Measurements from ENCODE around the gene SURF1.

Gene SURF1

DNA sequence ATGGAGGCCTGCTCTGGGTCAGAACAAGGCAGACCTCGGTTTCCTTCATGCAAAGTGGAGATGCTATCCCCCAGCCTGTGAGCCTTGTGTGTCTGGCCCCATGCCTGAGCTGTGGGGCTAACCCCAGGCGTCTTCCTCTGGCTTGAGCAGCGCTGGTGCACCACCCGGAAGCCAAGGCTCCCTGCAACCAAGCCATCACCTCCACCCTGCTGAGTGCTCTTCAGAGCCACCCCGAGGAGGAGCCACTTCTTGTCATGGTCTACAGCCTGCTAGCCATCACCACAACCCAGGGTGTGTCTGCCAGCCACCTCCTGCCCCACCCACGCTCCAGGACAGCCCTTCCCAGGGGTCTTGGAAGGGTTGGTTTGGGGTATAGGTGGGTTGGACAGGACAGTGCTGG, 45.3 kb upstream of the SURF1 start:
- Histone ChIP-seq H3K79me1 (ENCODE audit: low read length) (no peaks in the 10 kb centered on the region), H2BK5ac (ENCODE audit: low read length) (no peak overlapping the region), H3K4me2 (ENCODE audit: low read length) (no peak overlapping the region), H4K5ac (ENCODE audit: low read length) (no peak overlapping the region), H3K9ac (ENCODE audit: low read length) (no peak overlapping the region), H4K8ac (ENCODE audit: low read depth, low read length) (no peak overlapping the region), H3K27me3 (ENCODE audit: insufficient read depth, low read length, poor library complexity) (no peaks in the 10 kb centered on the region), H3K23ac (ENCODE audit: low read length) (no peak overlapping the region), H3K79me2 (ENCODE audit: control insufficient read depth, insufficient read depth, low read length) (no peaks in the 10 kb centered on the region), H3K4me1 (ENCODE audit: control insufficient read depth, low read depth, low read length) (no peaks in the 10 kb centered on the region), H2AK5ac (ENCODE audit: low read length) (no peak overlapping the region), H2BK15ac (replicated peaks; ENCODE audit: low read depth) (no peak overlapping the region), H3K27ac (ENCODE audit: low read depth, low read length) (no peak overlapping the region), H3K56ac (ENCODE audit: low read length) (no peak overlapping the region), H3K4ac (ENCODE audit: low read depth, low read length) (no peak overlapping the region), H3K36me3 (ENCODE audit: control insufficient read depth, insufficient read depth, low read length) (peaks cover 5% of the 10 kb centered on the region), H3K4me3 (ENCODE audit: low read length) (no peak overlapping the region), H2BK120ac (ENCODE audit: low read depth, low read length) (no peak overlapping the region), H3K18ac (ENCODE audit: low read length) (no peak overlapping the region)
- no peak for DNase-seq
- no CpG with 5 or more reads among the region's 6 CpGs for WGBS (ENCODE audit: extremely low coverage, insufficient coverage, low lambda C conversion rate)

DNA sequence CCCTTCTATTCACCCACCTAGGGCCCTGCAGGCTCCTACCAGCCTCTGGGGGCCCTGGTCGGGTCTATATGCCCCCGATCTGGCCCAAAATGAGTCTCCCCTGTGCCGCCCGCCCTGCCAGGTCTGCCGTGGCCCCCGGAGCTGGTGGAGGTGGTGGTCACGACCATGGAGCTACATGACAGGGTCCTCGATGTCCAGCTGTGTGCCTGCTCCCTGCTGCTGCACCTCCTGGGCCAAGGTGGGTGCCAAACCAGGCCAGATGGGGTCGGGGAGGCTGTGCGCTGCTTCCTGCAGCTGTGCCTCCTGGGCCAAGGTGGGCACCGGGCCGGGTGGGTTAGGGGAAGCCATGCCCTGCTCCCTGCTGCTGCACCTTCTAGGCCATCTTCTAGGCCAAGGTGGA, 44.0 kb upstream of the SURF1 start:
- no peak overlapping the region for H3K4ac ChIP-seq (ENCODE audit: low read depth, low read length)
- no peaks in the 10 kb centered on the region for H3K27me3 ChIP-seq (ENCODE audit: insufficient read depth, low read length, poor library complexity)
- H3K4me3 ChIP-seq (ENCODE audit: low read length) = no peak overlapping the region
- no peak overlapping the region for H2BK5ac ChIP-seq (ENCODE audit: low read length)
- no CpG with 5 or more reads among the region's 12 CpGs for WGBS (ENCODE audit: extremely low coverage, insufficient coverage, low lambda C conversion rate)
- H3K4me2 ChIP-seq (ENCODE audit: low read length) = no peak overlapping the region
- H2BK120ac ChIP-seq (ENCODE audit: low read depth, low read length) = no peak overlapping the region
- no peak overlapping the region for H4K5ac ChIP-seq (ENCODE audit: low read length)
- H3K18ac ChIP-seq (ENCODE audit: low read length) = no peak overlapping the region
- H3K23ac ChIP-seq (ENCODE audit: low read length) = no peak overlapping the region
- no peak overlapping the region for H2BK15ac ChIP-seq (replicated peaks; ENCODE audit: low read depth)
- H3K9ac ChIP-seq (ENCODE audit: low read length) = no peak overlapping the region
- no peaks in the 10 kb centered on the region for H3K4me1 ChIP-seq (ENCODE audit: control insufficient read depth, low read depth, low read length)
- no peak overlapping the region for H3K56ac ChIP-seq (ENCODE audit: low read length)
- DNase-seq = no peak
- no peak overlapping the region for H3K27ac ChIP-seq (ENCODE audit: low read depth, low read length)
- no peak overlapping the region for H4K8ac ChIP-seq (ENCODE audit: low read depth, low read length)
- H2AK5ac ChIP-seq (ENCODE audit: low read length) = no peak overlapping the region
- peaks cover 2% of the 10 kb centered on the region for H3K36me3 ChIP-seq (ENCODE audit: control insufficient read depth, insufficient read depth, low read length)
- H3K79me2 ChIP-seq (ENCODE audit: control insufficient read depth, insufficient read depth, low read length) = no peaks in the 10 kb centered on the region
- H3K79me1 ChIP-seq (ENCODE audit: low read length) = no peaks in the 10 kb centered on the region

DNA sequence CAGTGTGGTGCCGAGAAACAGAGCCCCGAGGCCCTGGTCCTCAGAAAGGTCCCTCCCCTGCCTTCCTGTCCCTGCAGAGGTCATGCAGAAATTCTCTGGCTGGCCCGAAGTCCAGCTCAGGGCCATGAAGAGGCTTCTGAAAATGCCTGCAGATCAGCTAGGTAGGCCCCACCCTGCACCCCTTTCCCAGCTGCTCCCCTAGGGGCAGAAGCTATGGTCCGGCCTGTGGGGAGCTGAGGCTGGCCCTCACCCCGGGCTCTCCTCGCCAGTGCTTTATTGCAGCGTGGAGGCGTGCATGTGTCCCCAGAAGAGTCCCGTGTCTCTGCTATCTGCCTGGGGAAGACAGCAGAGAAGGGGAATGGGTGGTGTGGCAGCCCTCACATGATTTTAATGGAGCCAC, 41.6 kb upstream of the SURF1 start:
- no peaks in the 10 kb centered on the region for H3K4me1 ChIP-seq (ENCODE audit: control insufficient read depth, low read depth, low read length)
- H3K4ac ChIP-seq (ENCODE audit: low read depth, low read length) = no peak overlapping the region
- no peaks in the 10 kb centered on the region for H3K79me1 ChIP-seq (ENCODE audit: low read length)
- H3K9ac ChIP-seq (ENCODE audit: low read length) = no peak overlapping the region
- no peak overlapping the region for H3K4me2 ChIP-seq (ENCODE audit: low read length)
- no peaks in the 10 kb centered on the region for H3K27me3 ChIP-seq (ENCODE audit: insufficient read depth, low read length, poor library complexity)
- H2AK5ac ChIP-seq (ENCODE audit: low read length) = no peak overlapping the region
- DNase-seq = no peak
- WGBS (ENCODE audit: extremely low coverage, insufficient coverage, low lambda C conversion rate) = no CpG with 5 or more reads among the region's 9 CpGs
- no peak overlapping the region for H2BK5ac ChIP-seq (ENCODE audit: low read length)
- H3K23ac ChIP-seq (ENCODE audit: low read length) = no peak overlapping the region
- H3K18ac ChIP-seq (ENCODE audit: low read length) = no peak overlapping the region
- no peak overlapping the region for H2BK15ac ChIP-seq (replicated peaks; ENCODE audit: low read depth)
- H3K36me3 ChIP-seq (ENCODE audit: control insufficient read depth, insufficient read depth, low read length) = no peaks in the 10 kb centered on the region
- H3K56ac ChIP-seq (ENCODE audit: low read length) = no peak overlapping the region
- no peak overlapping the region for H4K5ac ChIP-seq (ENCODE audit: low read length)
- H3K4me3 ChIP-seq (ENCODE audit: low read length) = no peak overlapping the region
- H2BK120ac ChIP-seq (ENCODE audit: low read depth, low read length) = no peak overlapping the region
- H3K27ac ChIP-seq (ENCODE audit: low read depth, low read length) = no peak overlapping the region
- H4K8ac ChIP-seq (ENCODE audit: low read depth, low read length) = no peak overlapping the region
- H3K79me2 ChIP-seq (ENCODE audit: control insufficient read depth, insufficient read depth, low read length) = no peaks in the 10 kb centered on the region

DNA sequence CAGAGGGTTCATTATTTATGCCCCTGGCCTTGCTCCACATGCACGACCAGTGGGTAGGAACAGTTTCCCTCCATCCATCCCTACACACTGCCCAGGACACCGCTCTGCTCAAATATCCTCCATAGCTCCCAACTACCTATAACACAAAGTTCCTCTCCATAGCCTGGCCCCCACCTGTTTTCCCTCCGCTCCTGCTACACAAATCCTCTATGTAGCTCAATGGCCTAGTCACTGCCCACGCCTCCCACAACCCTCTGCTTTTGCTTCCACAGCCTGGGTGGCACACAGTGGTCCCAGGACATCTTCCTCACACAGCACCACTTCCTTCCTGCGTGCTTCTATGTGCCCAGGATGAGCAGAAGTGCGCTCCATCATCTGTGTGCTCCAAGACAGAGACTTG, 41.1 kb upstream of the SURF1 start:
- Histone ChIP-seq H4K8ac (ENCODE audit: low read depth, low read length) (no peak overlapping the region), H3K4me2 (ENCODE audit: low read length) (no peak overlapping the region), H3K9ac (ENCODE audit: low read length) (no peak overlapping the region), H3K18ac (ENCODE audit: low read length) (no peak overlapping the region), H2AK5ac (ENCODE audit: low read length) (no peak overlapping the region), H2BK120ac (ENCODE audit: low read depth, low read length) (no peak overlapping the region), H3K27ac (ENCODE audit: low read depth, low read length) (no peak overlapping the region), H2BK15ac (replicated peaks; ENCODE audit: low read depth) (no peak overlapping the region), H2BK5ac (ENCODE audit: low read length) (no peak overlapping the region), H3K79me1 (ENCODE audit: low read length) (no peaks in the 10 kb centered on the region), H4K5ac (ENCODE audit: low read length) (no peak overlapping the region), H3K27me3 (ENCODE audit: insufficient read depth, low read length, poor library complexity) (no peaks in the 10 kb centered on the region), H3K36me3 (ENCODE audit: control insufficient read depth, insufficient read depth, low read length) (no peaks in the 10 kb centered on the region), H3K4me3 (ENCODE audit: low read length) (no peak overlapping the region), H3K23ac (ENCODE audit: low read length) (no peak overlapping the region), H3K4ac (ENCODE audit: low read depth, low read length) (no peak overlapping the region), H3K56ac (ENCODE audit: low read length) (no peak overlapping the region), H3K79me2 (ENCODE audit: control insufficient read depth, insufficient read depth, low read length) (no peaks in the 10 kb centered on the region), H3K4me1 (ENCODE audit: control insufficient read depth, low read depth, low read length) (no peaks in the 10 kb centered on the region)
- WGBS (ENCODE audit: extremely low coverage, insufficient coverage, low lambda C conversion rate) = no CpG with 5 or more reads among the region's 6 CpGs
- no peak for DNase-seq

DNA sequence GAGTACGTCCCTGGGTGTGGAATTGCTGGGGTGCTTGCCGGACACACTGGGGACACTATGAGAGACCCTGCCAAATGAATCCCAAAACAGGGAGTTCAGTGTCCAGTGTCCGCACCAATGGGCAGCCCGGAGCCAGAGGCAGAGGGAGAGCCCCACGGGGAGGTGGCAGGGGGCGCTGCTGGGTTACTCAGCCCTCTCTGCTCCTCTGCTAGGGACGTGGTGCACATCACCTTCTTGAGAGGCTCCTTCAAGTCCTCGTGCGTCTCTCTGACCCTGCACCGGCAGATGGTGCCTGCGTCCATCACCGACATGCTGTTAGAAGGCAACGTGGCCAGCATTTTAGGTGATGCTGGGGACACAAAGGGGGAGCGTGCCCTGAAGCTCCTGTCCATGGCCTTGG, 40.7 kb upstream of the SURF1 start:
- no CpG with 5 or more reads among the region's 14 CpGs for WGBS (ENCODE audit: extremely low coverage, insufficient coverage, low lambda C conversion rate)
- peak; percentile 69 for DNase-seq

DNA sequence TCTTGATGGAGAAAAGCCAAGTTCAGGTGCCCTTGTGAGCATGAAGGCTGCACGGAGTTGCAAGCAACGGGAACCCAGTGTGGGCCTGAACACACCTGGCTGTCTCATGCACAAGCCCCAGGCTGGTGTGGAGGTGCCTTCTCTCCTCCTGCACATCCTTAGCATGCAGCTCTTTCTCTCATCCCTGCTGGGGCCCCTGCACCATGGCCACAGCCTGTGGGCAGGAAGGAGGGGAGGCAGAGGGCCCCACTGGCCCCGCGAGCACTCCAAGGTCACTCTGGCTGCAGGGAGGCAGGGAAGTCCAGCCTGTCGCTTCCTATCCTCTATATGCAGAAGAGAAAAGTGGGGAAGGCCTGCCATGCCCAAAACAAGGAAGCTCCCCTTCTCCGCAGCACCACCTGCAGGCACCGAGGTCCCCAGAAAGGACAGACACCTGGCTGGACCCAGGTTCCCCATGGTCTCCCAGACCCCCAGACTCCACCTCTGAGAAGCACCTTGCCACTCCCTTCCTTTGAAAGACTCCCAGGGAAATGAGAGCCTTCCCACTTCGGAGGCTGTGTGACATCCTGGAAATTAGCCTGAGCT, 38.5 kb upstream of the SURF1 start:
- no peak overlapping the region for H3K4me3 ChIP-seq (ENCODE audit: low read length)
- H2BK5ac ChIP-seq (ENCODE audit: low read length) = no peak overlapping the region
- H2BK120ac ChIP-seq (ENCODE audit: low read depth, low read length) = no peak overlapping the region
- no peak overlapping the region for H3K18ac ChIP-seq (ENCODE audit: low read length)
- DNase-seq = no peak
- no peak overlapping the region for H3K23ac ChIP-seq (ENCODE audit: low read length)
- H3K27me3 ChIP-seq (ENCODE audit: insufficient read depth, low read length, poor library complexity) = no peaks in the 10 kb centered on the region
- no peak overlapping the region for H2AK5ac ChIP-seq (ENCODE audit: low read length)
- no peaks in the 10 kb centered on the region for H3K79me1 ChIP-seq (ENCODE audit: low read length)
- no peak overlapping the region for H3K4ac ChIP-seq (ENCODE audit: low read depth, low read length)
- no peak overlapping the region for H3K56ac ChIP-seq (ENCODE audit: low read length)
- H4K8ac ChIP-seq (ENCODE audit: low read depth, low read length) = no peak overlapping the region
- no peak overlapping the region for H4K5ac ChIP-seq (ENCODE audit: low read length)
- H2BK15ac ChIP-seq (replicated peaks; ENCODE audit: low read depth) = no peak overlapping the region
- no peaks in the 10 kb centered on the region for H3K79me2 ChIP-seq (ENCODE audit: control insufficient read depth, insufficient read depth, low read length)
- no peaks in the 10 kb centered on the region for H3K36me3 ChIP-seq (ENCODE audit: control insufficient read depth, insufficient read depth, low read length)
- WGBS (ENCODE audit: extremely low coverage, insufficient coverage, low lambda C conversion rate) = no CpG with 5 or more reads among the region's 8 CpGs
- H3K27ac ChIP-seq (ENCODE audit: low read depth, low read length) = no peak overlapping the region
- H3K4me2 ChIP-seq (ENCODE audit: low read length) = no peak overlapping the region
- H3K4me1 ChIP-seq (ENCODE audit: control insufficient read depth, low read depth, low read length) = no peaks in the 10 kb centered on the region
- no peak overlapping the region for H3K9ac ChIP-seq (ENCODE audit: low read length)

More for the DNA sequence above, 40.7 kb upstream of the SURF1 start:
- no peak overlapping the region for H4K8ac ChIP-seq (ENCODE audit: low read depth, low read length)
- H2BK120ac ChIP-seq (ENCODE audit: low read depth, low read length) = no peak overlapping the region
- H3K4me2 ChIP-seq (ENCODE audit: low read length) = no peak overlapping the region
- no peaks in the 10 kb centered on the region for H3K4me1 ChIP-seq (ENCODE audit: control insufficient read depth, low read depth, low read length)
- no peak overlapping the region for H3K23ac ChIP-seq (ENCODE audit: low read length)
- H3K27ac ChIP-seq (ENCODE audit: low read depth, low read length) = no peak overlapping the region
- no peak overlapping the region for H3K4ac ChIP-seq (ENCODE audit: low read depth, low read length)
- H3K79me2 ChIP-seq (ENCODE audit: control insufficient read depth, insufficient read depth, low read length) = no peaks in the 10 kb centered on the region
- H3K79me1 ChIP-seq (ENCODE audit: low read length) = no peaks in the 10 kb centered on the region
- no peaks in the 10 kb centered on the region for H3K36me3 ChIP-seq (ENCODE audit: control insufficient read depth, insufficient read depth, low read length)
- no peak overlapping the region for H3K18ac ChIP-seq (ENCODE audit: low read length)
- no peak overlapping the region for H2BK15ac ChIP-seq (replicated peaks; ENCODE audit: low read depth)
- H2AK5ac ChIP-seq (ENCODE audit: low read length) = no peak overlapping the region
- H3K56ac ChIP-seq (ENCODE audit: low read length) = no peak overlapping the region
- H3K4me3 ChIP-seq (ENCODE audit: low read length) = no peak overlapping the region
- no peak overlapping the region for H3K9ac ChIP-seq (ENCODE audit: low read length)
- no peak overlapping the region for H2BK5ac ChIP-seq (ENCODE audit: low read length)
- H4K5ac ChIP-seq (ENCODE audit: low read length) = no peak overlapping the region
- no peaks in the 10 kb centered on the region for H3K27me3 ChIP-seq (ENCODE audit: insufficient read depth, low read length, poor library complexity)

All from mesendoderm (in vitro differentiated cells).